IPS-18a (cell line): ENCODE measurements around the gene IQCH.
"Not testable (repeated sequence)": the region's sequence is repeated elsewhere in the genome, so short reads cannot be mapped to it uniquely, and the experiment has no call there.

Experiments used
- H3K27ac ChIP-seq: one replicate; pipeline ENCODE4 v1.5.1; 2013; ENCODE audit warnings: low read length
- H3K27me3 ChIP-seq: one replicate; pipeline ENCODE4 v1.6.1; 2013; ENCODE audit warnings: mild to moderate bottlenecking, low read length; ENCODE audit not compliant: control insufficient read depth, insufficient read depth
- H3K36me3 ChIP-seq: one replicate; pipeline ENCODE4 v1.6.1; 2013; ENCODE audit warnings: low read depth, low read length; ENCODE audit not compliant: control insufficient read depth
- H3K4me1 ChIP-seq: one replicate; pipeline ENCODE4 v1.6.1; 2013; ENCODE audit warnings: low read depth, low read length; ENCODE audit not compliant: control insufficient read depth
- H3K4me3 ChIP-seq: one replicate; pipeline ENCODE4 v1.5.1; 2013; ENCODE audit warnings: low read length
- H3K9ac ChIP-seq: one replicate; pipeline ENCODE4 v1.6.1; 2013; ENCODE audit warnings: mild to moderate bottlenecking, low read length, moderate library complexity
- H3K9me3 ChIP-seq: one replicate; pipeline ENCODE4 v1.6.1; 2013; ENCODE audit warnings: low read depth, low read length; ENCODE audit not compliant: control insufficient read depth

The IQCH gene

DNA sequence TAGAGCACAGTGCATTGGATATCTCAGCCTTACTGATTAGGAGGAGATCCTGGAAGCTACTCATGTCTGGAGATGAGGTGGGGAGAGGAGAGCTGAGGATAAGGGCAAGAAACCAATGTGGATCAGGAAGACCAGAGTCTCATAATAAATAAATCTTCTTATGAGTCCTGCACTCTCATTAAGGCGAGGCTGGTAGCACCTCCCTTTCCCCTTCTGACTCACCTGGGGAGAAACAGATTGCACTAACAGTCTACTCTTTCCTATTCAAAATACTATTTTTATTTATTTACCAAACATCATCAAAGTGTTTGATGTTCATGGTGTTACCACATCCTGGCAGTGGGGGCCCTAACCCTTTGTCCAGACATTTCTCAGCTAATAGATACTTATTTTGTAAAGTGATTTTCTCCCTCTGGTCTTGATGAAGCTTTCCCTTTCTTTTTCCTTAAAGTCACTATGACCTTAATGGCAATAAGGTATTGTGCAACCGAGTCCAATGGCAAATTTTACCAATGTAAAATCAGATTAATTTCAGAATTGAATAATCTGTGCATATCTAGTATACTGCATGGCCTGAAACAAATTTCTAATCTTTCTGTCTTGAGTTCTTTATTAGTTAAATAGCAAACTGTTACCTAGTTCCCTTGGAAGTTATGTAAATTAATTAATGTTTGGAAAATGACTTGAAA, 81.1 kb downstream of the IQCH start:
- Histone ChIP-seq H3K27ac (no peak overlapping the region), H3K36me3 (no peaks in the 10 kb centered on the region), H3K9ac (no peak overlapping the region), H3K27me3 (no peaks in the 10 kb centered on the region), H3K4me3 (no peak overlapping the region), H3K9me3 (no peaks in the 10 kb centered on the region), H3K4me1 (no peaks in the 10 kb centered on the region)

DNA sequence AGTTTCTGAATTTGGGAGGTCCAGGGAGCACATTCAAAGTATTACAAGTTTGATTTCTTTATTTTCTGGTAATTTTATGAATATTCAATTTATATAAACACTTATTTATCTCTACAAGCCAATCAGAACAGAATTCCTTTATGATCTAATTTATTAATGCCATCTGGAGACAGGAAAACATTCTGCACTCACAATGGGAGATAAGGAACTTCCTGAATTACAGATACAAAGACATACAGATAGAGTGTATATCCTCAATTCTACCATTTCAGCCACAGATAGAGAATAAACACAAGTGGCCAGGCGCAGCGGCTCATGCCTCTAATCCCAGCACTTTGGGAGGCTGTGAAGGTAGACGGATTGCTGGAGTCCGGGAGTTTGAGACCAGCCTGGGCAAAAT, 86.0 kb downstream of the IQCH start:
- Histone ChIP-seq H3K9ac (no peak overlapping the region), H3K27me3 (no peaks in the 10 kb centered on the region), H3K27ac (no peak overlapping the region), H3K4me1 (no peaks in the 10 kb centered on the region), H3K36me3 (no peaks in the 10 kb centered on the region), H3K4me3 (no peak overlapping the region), H3K9me3 (no peaks in the 10 kb centered on the region)

DNA sequence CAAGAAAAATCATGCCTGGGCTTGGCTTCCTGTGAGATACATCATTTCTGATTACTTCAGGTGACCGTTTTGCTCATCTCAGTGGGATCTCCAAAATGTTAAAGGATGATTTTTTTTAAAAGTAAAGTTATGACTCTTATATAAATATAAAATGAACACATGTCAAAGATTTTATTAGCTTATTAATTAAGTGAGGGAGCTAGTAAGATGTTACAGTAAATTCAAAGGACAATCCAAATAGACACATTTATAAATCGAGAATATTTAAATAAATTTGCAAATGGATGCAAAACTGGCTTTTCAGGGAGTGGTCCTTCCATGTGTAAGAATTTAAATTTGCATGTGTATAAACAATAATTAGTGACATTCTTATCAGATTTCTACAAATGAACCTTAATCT, 87.0 kb downstream of the IQCH start:
- no peaks in the 10 kb centered on the region for H3K36me3 ChIP-seq
- no peak overlapping the region for H3K27ac ChIP-seq
- H3K27me3 ChIP-seq: no peaks in the 10 kb centered on the region
- H3K9ac ChIP-seq: no peak overlapping the region
- no peaks in the 10 kb centered on the region for H3K9me3 ChIP-seq
- H3K4me1 ChIP-seq: no peaks in the 10 kb centered on the region
- no peak overlapping the region for H3K4me3 ChIP-seq

DNA sequence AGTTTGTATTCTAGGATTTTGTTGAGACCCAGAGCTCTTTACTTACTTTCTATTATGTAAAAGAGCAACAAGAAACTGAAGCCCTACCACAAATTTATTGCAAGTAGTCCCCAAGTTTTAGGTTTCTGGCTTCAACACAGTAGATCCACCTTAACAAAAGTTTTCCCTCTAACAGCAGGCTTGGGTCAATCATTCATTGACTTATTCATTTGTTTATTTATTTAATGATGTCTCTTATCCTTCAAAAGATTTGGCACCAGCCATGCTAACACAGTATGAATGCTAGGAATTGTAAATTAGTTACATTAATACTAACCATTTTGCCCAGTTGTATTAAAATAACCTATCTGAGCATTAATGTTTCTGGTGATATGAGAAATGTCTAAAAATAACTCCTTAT, 88.6 kb downstream of the IQCH start:
- H3K36me3 ChIP-seq: no peaks in the 10 kb centered on the region
- H3K9ac ChIP-seq: no peak overlapping the region
- no peaks in the 10 kb centered on the region for H3K27me3 ChIP-seq
- H3K4me3 ChIP-seq: no peak overlapping the region
- H3K27ac ChIP-seq: no peak overlapping the region
- H3K9me3 ChIP-seq: peaks cover 3% of the 10 kb centered on the region
- peaks cover 4% of the 10 kb centered on the region for H3K4me1 ChIP-seq

DNA sequence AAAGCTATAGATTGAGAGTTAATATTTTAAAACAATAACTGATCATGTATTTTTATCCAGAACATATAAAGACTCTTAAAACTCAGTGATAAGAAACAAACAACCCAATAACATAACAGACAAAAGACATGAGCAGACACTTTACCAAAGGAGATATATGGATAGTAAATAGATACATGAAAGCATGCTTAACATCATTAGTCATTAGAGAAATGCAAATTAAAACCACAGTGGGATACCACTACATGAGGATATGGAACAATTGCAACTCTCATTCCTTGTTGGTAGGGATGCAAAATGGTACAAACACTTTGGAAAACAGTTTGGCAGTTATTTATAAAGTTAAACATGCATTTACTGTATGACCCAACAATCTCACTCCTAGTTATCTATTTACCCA, 95.0 kb downstream of the IQCH start:
- H3K9me3 ChIP-seq: peaks cover 3% of the 10 kb centered on the region

DNA sequence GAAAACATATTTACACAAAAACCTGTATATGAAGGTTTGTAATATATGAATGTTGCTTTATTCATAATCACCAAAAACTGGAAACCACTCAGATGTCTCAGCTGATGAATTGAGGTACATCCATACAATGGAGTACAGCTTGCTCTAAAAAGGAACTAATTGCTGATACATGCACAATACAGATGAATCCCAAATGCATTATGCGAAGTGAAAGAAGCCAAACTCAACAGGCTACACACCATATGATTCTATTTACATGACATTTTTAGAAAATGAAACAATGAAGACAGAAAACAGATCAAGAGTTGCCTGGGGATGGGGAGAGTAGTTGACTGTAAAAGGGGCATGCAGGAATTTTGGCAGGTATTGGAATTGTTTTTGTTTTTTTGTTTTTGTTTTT, 95.5 kb downstream of the IQCH start:
- no peak overlapping the region for H3K9ac ChIP-seq
- peaks cover 3% of the 10 kb centered on the region for H3K9me3 ChIP-seq
- H3K4me3 ChIP-seq: no peak overlapping the region
- no peaks in the 10 kb centered on the region for H3K36me3 ChIP-seq
- H3K27ac ChIP-seq: no peak overlapping the region
- H3K27me3 ChIP-seq: no peaks in the 10 kb centered on the region
- H3K4me1 ChIP-seq: peaks cover 4% of the 10 kb centered on the region

More for the DNA sequence above, 95.0 kb downstream of the IQCH start:
- no peak overlapping the region for H3K27ac ChIP-seq
- no peak overlapping the region for H3K4me3 ChIP-seq
- no peak overlapping the region for H3K9ac ChIP-seq
- no peaks in the 10 kb centered on the region for H3K27me3 ChIP-seq
- H3K36me3 ChIP-seq: no peaks in the 10 kb centered on the region
- peaks cover 4% of the 10 kb centered on the region for H3K4me1 ChIP-seq

DNA sequence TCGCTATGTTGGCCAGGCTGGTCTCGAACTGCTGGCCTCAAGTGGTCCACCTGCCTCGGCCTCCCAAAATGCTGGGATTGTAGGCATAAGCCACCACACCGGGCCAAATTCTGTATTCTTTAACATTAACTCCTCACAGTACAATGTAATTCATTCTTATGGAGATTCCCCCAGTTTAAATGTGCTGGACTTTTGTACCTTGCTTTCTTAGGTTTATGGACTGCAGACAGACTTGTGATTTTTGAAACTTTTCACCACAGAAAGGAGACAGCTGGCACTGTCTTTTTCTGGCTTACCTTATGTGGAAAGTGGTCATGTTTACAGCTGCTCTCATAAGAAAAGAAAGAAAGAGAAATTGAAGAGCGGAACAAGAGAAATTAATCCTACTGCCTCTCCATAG, 103.8 kb downstream of the IQCH start:
- Histone ChIP-seq H3K4me3 (no peak overlapping the region), H3K4me1 (peaks cover 5% of the 10 kb centered on the region), H3K27ac (no peak overlapping the region), H3K27me3 (no peaks in the 10 kb centered on the region), H3K9ac (no peak overlapping the region), H3K36me3 (no peaks in the 10 kb centered on the region), H3K9me3 (no peaks in the 10 kb centered on the region)

DNA sequence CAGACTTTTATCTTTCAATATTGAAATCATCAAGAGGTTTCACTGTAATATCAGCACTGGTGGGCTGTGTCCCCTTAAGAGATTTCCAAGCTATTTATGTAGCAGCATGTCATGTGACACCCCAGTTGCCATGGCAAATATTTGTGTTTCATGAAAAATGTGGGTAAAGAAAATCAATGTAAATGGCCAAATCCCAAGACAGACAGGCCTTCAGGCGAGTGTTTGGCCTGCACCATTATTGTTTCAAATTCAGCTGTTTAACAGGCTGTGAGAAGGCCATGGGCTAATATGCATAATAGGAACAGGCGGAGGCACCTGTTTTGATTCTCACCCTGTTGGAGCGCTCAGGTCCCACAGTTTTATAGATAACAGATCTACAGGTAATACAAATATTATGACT, 104.2 kb downstream of the IQCH start:
- Histone ChIP-seq H3K9me3 (no peaks in the 10 kb centered on the region), H3K4me3 (no peak overlapping the region), H3K4me1 (peaks cover 5% of the 10 kb centered on the region), H3K27ac (no peak overlapping the region), H3K27me3 (no peaks in the 10 kb centered on the region), H3K9ac (no peak overlapping the region), H3K36me3 (no peaks in the 10 kb centered on the region)

DNA sequence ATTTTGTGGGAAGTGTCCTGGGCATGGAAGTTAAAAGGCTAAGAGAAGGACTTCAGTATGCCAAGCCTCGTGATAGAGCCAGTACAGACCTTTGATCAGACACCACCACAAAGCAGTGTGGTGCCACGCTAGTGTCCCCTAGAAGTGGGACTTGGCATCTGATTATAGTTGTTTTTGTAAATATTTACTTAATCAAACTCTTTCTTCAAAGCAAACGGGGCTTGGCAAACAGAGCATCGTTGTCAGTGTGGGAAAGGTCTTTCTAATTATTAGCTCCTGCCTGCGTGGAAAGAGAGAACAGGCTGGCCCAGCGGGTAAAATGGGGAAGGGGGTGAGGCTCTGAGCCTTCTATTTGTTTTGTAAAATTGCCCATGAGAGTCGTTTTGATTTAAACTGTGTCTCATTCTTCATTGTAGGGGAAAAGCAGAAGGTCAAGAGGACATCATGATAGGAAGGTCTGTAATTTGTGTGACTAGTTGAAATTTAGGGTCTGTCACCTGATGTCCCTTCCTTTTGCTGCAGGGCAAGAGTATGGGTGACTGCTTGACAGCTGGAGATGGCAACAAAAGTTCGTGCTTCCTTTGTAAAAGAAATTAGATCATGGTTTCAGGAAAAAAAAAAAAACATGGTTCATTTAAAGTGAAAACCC, 105.0 kb downstream of the IQCH start:
- H3K27ac ChIP-seq: no peak overlapping the region
- no peaks in the 10 kb centered on the region for H3K27me3 ChIP-seq
- H3K9me3 ChIP-seq: no peaks in the 10 kb centered on the region
- H3K4me3 ChIP-seq: no peak overlapping the region
- no peaks in the 10 kb centered on the region for H3K36me3 ChIP-seq
- no peak overlapping the region for H3K9ac ChIP-seq
- peaks cover 5% of the 10 kb centered on the region for H3K4me1 ChIP-seq

DNA sequence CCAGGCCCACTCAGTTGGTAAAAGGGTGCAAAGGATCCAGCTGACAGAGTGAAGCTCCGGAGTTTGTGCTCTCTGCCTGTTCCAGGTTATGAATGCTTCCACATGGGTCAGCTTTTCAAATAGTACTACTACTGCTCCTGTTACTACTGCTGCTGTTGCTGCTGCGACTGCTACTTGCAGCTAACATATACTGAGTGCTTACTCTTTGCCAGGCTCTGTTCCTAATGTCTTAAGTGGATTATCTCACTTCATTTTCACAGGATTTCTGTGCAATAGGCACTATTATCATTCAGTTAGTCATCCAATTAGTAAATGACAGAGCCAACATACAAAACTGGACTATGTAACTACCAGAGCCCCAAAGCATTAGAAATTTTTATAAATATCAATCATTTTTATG, 106.5 kb downstream of the IQCH start:
- H3K4me3 ChIP-seq: no peak overlapping the region
- no peaks in the 10 kb centered on the region for H3K36me3 ChIP-seq
- no peak overlapping the region for H3K27ac ChIP-seq
- H3K27me3 ChIP-seq: no peaks in the 10 kb centered on the region
- H3K9me3 ChIP-seq: no peaks in the 10 kb centered on the region
- H3K4me1 ChIP-seq: peaks cover 5% of the 10 kb centered on the region
- no peak overlapping the region for H3K9ac ChIP-seq

DNA sequence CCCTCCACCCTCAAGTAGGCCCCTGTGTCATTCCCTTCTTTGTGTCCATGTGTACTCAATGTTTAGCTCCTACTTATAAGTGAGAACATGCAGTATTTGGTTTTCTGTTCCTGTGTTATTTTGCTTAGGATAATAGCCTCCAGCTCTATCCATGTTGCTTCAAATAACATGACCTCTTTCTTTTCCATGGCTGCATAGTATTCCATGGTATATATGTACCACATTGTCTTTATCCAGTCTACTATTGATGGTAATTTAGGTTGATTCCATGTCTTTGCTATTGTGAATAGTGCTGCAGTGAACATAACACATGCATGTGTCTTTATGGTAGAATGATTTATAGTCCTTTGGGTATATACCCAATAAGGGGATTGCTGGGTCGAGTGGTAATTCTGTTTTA, 109.1 kb downstream of the IQCH start:
- H3K9me3 ChIP-seq, H3K27me3 ChIP-seq, H3K9ac ChIP-seq, H3K27ac ChIP-seq, H3K4me1 ChIP-seq, H3K36me3 ChIP-seq, H3K4me3 ChIP-seq: not testable (repeated sequence)

DNA sequence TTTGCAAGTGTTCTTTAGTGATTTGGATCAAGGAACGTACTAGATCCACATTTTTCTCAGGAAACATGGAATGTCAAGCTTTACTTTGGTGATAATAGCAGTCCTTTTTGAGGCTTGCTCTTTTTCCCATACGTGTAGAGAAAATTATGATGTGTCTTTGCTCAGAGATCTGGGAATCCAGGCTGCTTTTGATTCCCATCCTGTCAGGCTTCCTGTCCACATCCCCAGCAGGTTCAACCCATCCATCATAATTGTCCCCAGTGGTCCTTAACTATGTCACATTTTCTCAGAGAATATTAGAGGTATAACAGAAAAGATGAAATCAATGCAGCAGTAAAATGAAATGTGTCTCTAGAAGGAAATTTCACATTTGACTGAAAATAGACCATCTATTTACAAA, 111.4 kb downstream of the IQCH start:
- H3K27me3 ChIP-seq: no peaks in the 10 kb centered on the region
- no peak overlapping the region for H3K27ac ChIP-seq
- no peak overlapping the region for H3K4me3 ChIP-seq
- no peaks in the 10 kb centered on the region for H3K9me3 ChIP-seq
- H3K36me3 ChIP-seq: no peaks in the 10 kb centered on the region
- H3K4me1 ChIP-seq: no peaks in the 10 kb centered on the region
- H3K9ac ChIP-seq: no peak overlapping the region
